MCF 10A (cell line): ENCODE results near the gene ZBBX. TPM values are rescaled to one million over a fixed set of nuclear protein-coding genes. Genes with fewer than 3 reads are reported as not detected.

Source experiments
- BruUV-seq: library from RNA; stranded (reverse); fragments of 400-500 nt; replicated peaks from 2 replicates; lab custom pipeline; 2021; lab: Mats Ljungman, UMichigan
- CTCF ChIA-PET: fragments of 300-600 bp; sonication (Branson Sonifier 250); formaldehyde crosslinking; extraction: SDS; loops from one replicate; lab custom pipeline; 2021; ENCODE audit warnings: antibody characterized with exemption, inconsistent platforms; lab: Yijun Ruan, JAX
- POLR2A ChIA-PET: fragments of 300-600, 350-650 bp; sonication (Branson Sonifier 250); formaldehyde crosslinking; extraction: SDS; loops from one replicate; lab custom pipeline; 2020; ENCODE audit warnings: antibody characterized with exemption, inconsistent platforms; lab: Yijun Ruan, JAX
- DNase-seq: peaks from one replicate; pipeline ENCODE4 v3.0.0-alpha.2; 2018; ENCODE audit not compliant: unreplicated experiment
- H3K27ac Mint-ChIP-seq: one replicate; pipeline ENCODE4 v1.8.0; 2022; ENCODE audit warnings: mild to moderate bottlenecking, low read depth, mixed read lengths; ENCODE audit not compliant: unreplicated experiment
- H3K27me3 Mint-ChIP-seq: one replicate; pipeline ENCODE4 v1.8.0; 2022; ENCODE audit warnings: mixed read lengths; ENCODE audit not compliant: insufficient read depth, unreplicated experiment
- H3K36me3 Mint-ChIP-seq: one replicate; pipeline ENCODE4 v1.8.0; 2022; ENCODE audit warnings: mild to moderate bottlenecking, moderate library complexity, mixed read lengths; ENCODE audit not compliant: insufficient read depth, unreplicated experiment
- H3K4me1 Mint-ChIP-seq: one replicate; pipeline ENCODE4 v1.8.0; 2022; ENCODE audit warnings: mixed read lengths; ENCODE audit not compliant: insufficient read depth, unreplicated experiment
- H3K4me3 Mint-ChIP-seq: one replicate; pipeline ENCODE4 v1.8.0; 2022; ENCODE audit warnings: mild to moderate bottlenecking, moderate library complexity, mixed read lengths; ENCODE audit not compliant: unreplicated experiment
- H3K9me3 Mint-ChIP-seq: one replicate; pipeline ENCODE4 v1.8.0; 2022; ENCODE audit warnings: mixed read lengths; ENCODE audit not compliant: unreplicated experiment
- intact Hi-C: fragments of 100-400 bp; cut with micrococcal nuclease; formaldehyde crosslinking; loops from 2 replicates; pipeline ENCODE4 v1.14.1; 2022
- total RNA-seq: library from RNA; stranded (reverse); gene quantifications from 2 replicates; pipeline ENCODE4 v1.2.3, GENCODE V29; 2022
- TF ChIP-seq, protein P1 (sequence below): fragments of 200-600 bp; IDR thresholded peaks from one replicate; pipeline ENCODE4 v1.8.0; 2022; ENCODE audit warnings: antibody characterized with exemption, mild to moderate bottlenecking; ENCODE audit not compliant: unreplicated experiment

The ZBBX gene
- total RNA-seq, 1 experiment from 2014 or later: not detected

DNA sequence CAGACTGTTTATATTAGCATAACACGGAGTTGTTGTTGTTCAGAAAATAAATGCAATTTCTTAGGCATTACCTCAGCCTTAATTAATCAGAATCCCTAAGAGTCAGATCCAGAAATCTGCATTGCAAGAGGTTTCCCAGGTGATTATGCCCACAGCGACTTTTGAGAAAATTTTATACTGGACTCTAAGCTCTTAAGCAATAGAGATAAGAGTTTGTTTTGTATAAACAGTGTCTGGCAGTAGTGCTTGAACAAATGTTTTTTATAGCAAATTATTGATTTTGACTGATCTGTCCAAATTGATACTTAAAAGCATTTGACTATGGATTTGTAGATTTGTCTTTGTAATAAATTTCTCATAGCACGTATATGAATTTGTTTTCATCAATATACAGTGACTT, 92.8 kb downstream of the ZBBX start:
- ChIA-PET CTCF (no interaction called here), POLR2A (no interaction called here)
- Mint-ChIP-seq H3K9me3 (peaks cover 8% of the 10 kb centered on the region), H3K4me1 (peaks cover 5% of the 10 kb centered on the region), H3K27ac (no peak overlapping the region), H3K27me3 (no peaks in the 10 kb centered on the region), H3K4me3 (no peak overlapping the region), H3K36me3 (no peaks in the 10 kb centered on the region)
- intact Hi-C loops: no loop called here
- TF ChIP-seq, protein P1, sequence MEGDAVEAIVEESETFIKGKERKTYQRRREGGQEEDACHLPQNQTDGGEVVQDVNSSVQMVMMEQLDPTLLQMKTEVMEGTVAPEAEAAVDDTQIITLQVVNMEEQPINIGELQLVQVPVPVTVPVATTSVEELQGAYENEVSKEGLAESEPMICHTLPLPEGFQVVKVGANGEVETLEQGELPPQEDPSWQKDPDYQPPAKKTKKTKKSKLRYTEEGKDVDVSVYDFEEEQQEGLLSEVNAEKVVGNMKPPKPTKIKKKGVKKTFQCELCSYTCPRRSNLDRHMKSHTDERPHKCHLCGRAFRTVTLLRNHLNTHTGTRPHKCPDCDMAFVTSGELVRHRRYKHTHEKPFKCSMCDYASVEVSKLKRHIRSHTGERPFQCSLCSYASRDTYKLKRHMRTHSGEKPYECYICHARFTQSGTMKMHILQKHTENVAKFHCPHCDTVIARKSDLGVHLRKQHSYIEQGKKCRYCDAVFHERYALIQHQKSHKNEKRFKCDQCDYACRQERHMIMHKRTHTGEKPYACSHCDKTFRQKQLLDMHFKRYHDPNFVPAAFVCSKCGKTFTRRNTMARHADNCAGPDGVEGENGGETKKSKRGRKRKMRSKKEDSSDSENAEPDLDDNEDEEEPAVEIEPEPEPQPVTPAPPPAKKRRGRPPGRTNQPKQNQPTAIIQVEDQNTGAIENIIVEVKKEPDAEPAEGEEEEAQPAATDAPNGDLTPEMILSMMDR: no peak
- DNase-seq: no peak
- BruUV-seq: no TSS peak

DNA sequence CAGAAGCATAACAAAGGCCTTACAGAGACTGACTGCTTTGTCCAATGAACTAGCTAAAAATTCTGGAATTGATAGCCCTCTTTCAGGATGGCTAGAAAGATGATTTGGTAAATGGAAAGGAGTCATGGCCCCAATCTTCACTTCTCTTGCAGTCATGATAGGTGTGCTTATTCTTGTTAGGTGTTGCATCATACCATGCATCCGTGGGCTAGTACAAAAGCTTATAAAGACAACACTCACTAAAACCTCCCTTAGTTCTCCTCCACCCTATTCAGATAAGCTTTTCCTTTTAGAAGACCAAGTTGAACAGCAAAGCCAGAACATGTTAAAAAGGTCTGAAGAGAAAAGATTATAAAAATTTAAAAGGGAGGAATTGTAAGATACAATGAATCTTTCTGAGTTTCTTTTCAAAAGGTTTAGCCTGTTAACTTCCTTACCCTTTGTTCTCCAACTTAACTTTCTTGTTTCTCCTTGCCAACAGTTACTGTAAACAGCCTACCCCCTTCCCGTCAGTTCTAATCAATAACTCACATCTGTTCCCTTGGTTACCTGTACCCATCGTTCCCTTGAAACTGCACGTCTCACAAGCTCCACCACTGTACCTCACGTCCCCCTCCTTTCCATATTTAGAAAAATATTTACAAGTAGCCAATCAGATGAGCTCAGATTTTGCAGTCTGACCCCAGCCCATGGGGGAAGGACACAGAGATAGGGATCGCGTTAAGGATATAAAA, 105.8 kb downstream of the ZBBX start:
- CTCF ChIA-PET: interaction anchor here (0.6 kb wide), 1 partner anchor 241 kb away, joined by 4 read pairs; no protein-coding TSS in a partner anchor
- no peak for DNase-seq
- no TSS peak for BruUV-seq

DNA sequence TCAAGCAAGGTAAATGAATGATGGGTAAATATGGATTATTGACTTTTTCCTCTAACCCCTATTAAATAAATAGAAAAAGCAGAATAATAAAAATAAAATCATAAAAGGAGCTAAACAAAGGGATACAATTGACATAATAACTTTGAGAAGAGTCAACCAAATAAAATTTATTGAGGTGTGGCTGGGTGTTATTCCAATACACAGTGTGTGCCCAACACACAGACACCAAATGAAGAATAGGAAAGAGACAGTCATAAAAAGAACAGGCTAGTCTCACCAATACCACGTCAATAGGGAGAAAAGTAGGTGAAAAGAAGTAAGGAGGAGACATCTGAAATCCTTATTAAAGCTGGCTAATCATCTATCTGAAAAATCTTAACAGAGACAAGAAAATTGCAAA, 127.1 kb downstream of the ZBBX start:
- no TSS peak for BruUV-seq
- POLR2A ChIA-PET: no interaction called here
- Mint-ChIP-seq H3K36me3 (no peaks in the 10 kb centered on the region), H3K9me3 (no peaks in the 10 kb centered on the region), H3K27ac (no peak overlapping the region), H3K4me3 (no peak overlapping the region), H3K27me3 (no peaks in the 10 kb centered on the region), H3K4me1 (peaks cover 7% of the 10 kb centered on the region)
- no peak for DNase-seq
- intact Hi-C loops: no loop called here
- TF ChIP-seq, protein P1: no peak
- CTCF ChIA-PET: no interaction called here

More for the DNA sequence above, 105.8 kb downstream of the ZBBX start:
- H3K27ac Mint-ChIP-seq: no peak overlapping the region
- TF ChIP-seq, protein P1: no peak
- no peaks in the 10 kb centered on the region for H3K27me3 Mint-ChIP-seq
- POLR2A ChIA-PET: no interaction called here
- H3K4me1 Mint-ChIP-seq: no peaks in the 10 kb centered on the region
- H3K36me3 Mint-ChIP-seq: no peaks in the 10 kb centered on the region
- intact Hi-C loops: no loop called here
- H3K4me3 Mint-ChIP-seq: no peak overlapping the region
- peaks cover 7% of the 10 kb centered on the region for H3K9me3 Mint-ChIP-seq

DNA sequence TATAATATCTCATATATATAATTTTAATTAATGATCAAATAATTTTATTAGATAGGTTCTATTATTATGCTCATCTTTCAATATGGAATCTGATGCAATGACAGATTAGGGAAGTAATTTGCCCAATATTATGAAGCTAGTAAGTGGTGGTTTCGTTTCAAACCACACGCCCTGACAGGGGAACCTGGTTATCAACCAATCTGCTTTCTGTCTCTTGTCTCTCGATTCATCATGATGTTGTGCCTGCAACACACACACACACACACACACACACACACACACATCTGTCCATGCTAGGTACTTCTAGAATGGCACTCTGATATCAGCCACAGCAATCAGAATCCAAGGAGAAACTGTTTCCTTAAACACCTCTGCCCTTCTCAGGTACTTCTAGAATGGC, 128.4 kb downstream of the ZBBX start:
- Mint-ChIP-seq H3K4me3 (no peak overlapping the region), H3K9me3 (no peaks in the 10 kb centered on the region)

More for the DNA sequence above, 128.4 kb downstream of the ZBBX start:
- intact Hi-C loops: no loop called here
- H3K27me3 Mint-ChIP-seq: no peaks in the 10 kb centered on the region
- ChIA-PET POLR2A (no interaction called here), CTCF (no interaction called here)
- TF ChIP-seq, protein P1: no peak
- BruUV-seq: no TSS peak
- H3K27ac Mint-ChIP-seq: no peak overlapping the region
- DNase-seq: no peak
- no peaks in the 10 kb centered on the region for H3K36me3 Mint-ChIP-seq
- peaks cover 7% of the 10 kb centered on the region for H3K4me1 Mint-ChIP-seq
